ENCODE data around the gene PNPLA7. TPM values are rescaled to one million over a fixed set of nuclear protein-coding genes. Genes with fewer than 3 reads are reported as not detected.

Gene PNPLA7
- total and polyA plus RNA-seq, 2 of the 4 experiments (the other 2 are of a cell fraction) = under 0.01 to 0.89 TPM

GRCh38 chr9:137464291-137464999, 85.8 kb downstream of the PNPLA7 start:
- intact Hi-C loops (cut with micrococcal nuclease) (no loop called here), in situ Hi-C loops (cut with MboI; ENCODE audit: low sequenced_read_pairs) (no loop called here), dilution Hi-C loops (cut with HindIII; ENCODE audit: low sequenced_read_pairs, unreplicated experiment) (no loop called here)
- Histone ChIP-seq H3K9me3 (ENCODE audit: control insufficient read depth, insufficient read depth, low read length) (no peaks in the 10 kb centered on the region), H2BK15ac (ENCODE audit: low read depth, low read length) (no peak overlapping the region), H2AK9ac (replicated peaks; ENCODE audit: low read depth, low read length, poor library complexity) (no peak overlapping the region), H3K14ac (replicated peaks; ENCODE audit: low read depth, low read length) (no peak overlapping the region), H4K91ac (ENCODE audit: insufficient read depth, low read depth, low read length) (no peak overlapping the region), H3K4me1 (ENCODE audit: control insufficient read depth, insufficient read depth, low read length) (peaks cover 3% of the 10 kb centered on the region), H2BK20ac (ENCODE audit: low read depth, low read length) (no peak overlapping the region), H4K5ac (ENCODE audit: low read depth, low read length) (no peak overlapping the region), H2AFZ (replicated peaks; ENCODE audit: low read length, poor library complexity) (no peak overlapping the region), H2BK120ac (ENCODE audit: low read depth, low read length) (no peak overlapping the region), H3K4me3 (ENCODE audit: insufficient read depth, low read depth, low read length) (no peak overlapping the region), H3K18ac (ENCODE audit: low read depth, low read length) (no peak overlapping the region), H4K20me1 (ENCODE audit: insufficient read depth, low read length) (no peaks in the 10 kb centered on the region), H2AK5ac (ENCODE audit: low read depth, low read length) (no peak overlapping the region), H3K4me2 (ENCODE audit: low read depth, low read length) (no peak overlapping the region), H3K9ac (ENCODE audit: low read depth, low read length) (no peak overlapping the region), H3K4ac (ENCODE audit: low read depth, low read length) (no peak overlapping the region), H3K27ac (ENCODE audit: insufficient read depth, low read length) (no peak overlapping the region), H3K36me3 (ENCODE audit: control insufficient read depth, insufficient read depth, low read length) (no peaks in the 10 kb centered on the region), H2BK5ac (ENCODE audit: low read depth, low read length, poor library complexity, severe bottlenecking) (no peak overlapping the region), H3K27me3 (ENCODE audit: control insufficient read depth, insufficient read depth, low read length) (peaks cover 9% of the 10 kb centered on the region), H3K79me1 (ENCODE audit: low read depth in 1 of 2, low read length in 2 of 2) (no peaks in the 10 kb centered on the region), H3K9me1 (ENCODE audit: insufficient read depth, low read length) (no peaks in the 10 kb centered on the region), H3K23ac (ENCODE audit: low read depth, low read length) (no peak overlapping the region), H4K8ac (ENCODE audit: low read depth in 2 of 2, low read length in 2 of 2) (no peak overlapping the region), H3K56ac (ENCODE audit: extremely low read depth, insufficient read depth, low read length) (no peak overlapping the region)
- POLR2A ChIA-PET (ENCODE audit: unreplicated experiment) = no interaction called here
- CTCF ChIA-PET = interaction anchor here (0.6 kb wide), 1 partner anchor 180 kb away, joined by 3 read pairs; no protein-coding TSS in a partner anchor
- 85% methylated on average over 15 of the region's 28 CpGs; no CpG with 5 or more reads in 1 of the 2 experiments for WGBS, 2 experiments (ENCODE audit: extremely low coverage in 2 of 2, insufficient read length in 1 of 2)
- ATAC-seq (ENCODE audit: low read depth) (no peak), DNase-seq (no peak)
- no TSS peak for BruUV-seq (replicated peaks)
- no peak for TF ChIP-seq MXI1 (IDR thresholded peaks at IDR 0.05; ENCODE audit: borderline replicate concordance, low read depth, low read length)
- TF ChIP-seq RAD21 (IDR thresholded peaks at IDR 0.05; ENCODE audit: low read length) = no peak
- TF ChIP-seq MAFK (IDR thresholded peaks at IDR 0.05; ENCODE audit: low read depth, low read length) = no peak
- no peak for TF ChIP-seq ELK1 (IDR thresholded peaks at IDR 0.05; ENCODE audit: borderline replicate concordance, low read depth, low read length)
- no peak for TF ChIP-seq RCOR1 (IDR thresholded peaks at IDR 0.05; ENCODE audit: insufficient replicate concordance, low read length)
- no peak for TF ChIP-seq FOS (IDR thresholded peaks at IDR 0.05; ENCODE audit: low read depth, low read length)
- no peak for TF ChIP-seq CHD1 (IDR thresholded peaks at IDR 0.05; ENCODE audit: low read depth, low read length)
- no peak for TF ChIP-seq POLR2A (IDR thresholded peaks at IDR 0.05; ENCODE audit: low read depth, low read length)
- no peak for TF ChIP-seq BHLHE40 (IDR thresholded peaks at IDR 0.05; ENCODE audit: low read depth, low read length)
- no peak for TF ChIP-seq CTCF (conservative IDR thresholded peaks at IDR 0.05; ENCODE audit: low read depth, low read length)
- no peak for TF ChIP-seq CEBPB (IDR thresholded peaks at IDR 0.05; ENCODE audit: low read depth, low read length)
- no peak for TF ChIP-seq SMC3 (IDR thresholded peaks at IDR 0.05; ENCODE audit: low read depth, low read length)
- TF ChIP-seq NFE2L2 (IDR thresholded peaks at IDR 0.05; ENCODE audit: low read depth, low read length) = no peak
- no peak for TF ChIP-seq USF2 (IDR thresholded peaks at IDR 0.05; ENCODE audit: low read depth, low read length)
- TF ChIP-seq MAZ (IDR thresholded peaks at IDR 0.05; ENCODE audit: borderline replicate concordance, low read depth, low read length) = no peak
- TF ChIP-seq RFX5 (IDR thresholded peaks at IDR 0.05; ENCODE audit: low read depth, low read length) = no peak

Measured in IMR-90 (cell line).